SK-N-SH treated with all-trans-retinoic acid at 6 μM for 48 hours (cell line): Measurements from ENCODE around the gene CPNE2.
"Not testable (repeated sequence)": the region's sequence is repeated elsewhere in the genome, so short reads cannot be mapped to it uniquely, and the experiment has no call there.

Experiments used
- ATAC-seq: fragments of 200-7000 bp; cut with Tn5 transposase; 3 replicates; pipeline ENCODE4 v1.9.1; 2020; ENCODE audit warnings: mild to moderate bottlenecking, moderate library complexity
- ARNTL ChIP-seq: fragments of 450-650 bp; formaldehyde crosslinking; IDR thresholded peaks from 2 replicates; pipeline ENCODE4 v1.5.0; 2020; ENCODE audit warnings: low read depth, mild to moderate bottlenecking, moderate library complexity, borderline replicate concordance
- BACH2 ChIP-seq: fragments of 250-450 bp; sonication (Bioruptor Pico); IDR thresholded peaks from 2 replicates; pipeline ENCODE4 v1.9.0; 2021; ENCODE audit warnings: mild to moderate bottlenecking, borderline replicate concordance
- CSRNP3 ChIP-seq: fragments of 250-450 bp; sonication (Bioruptor Pico); IDR thresholded peaks from 2 replicates; pipeline ENCODE4 v1.5.1; 2021; ENCODE audit warnings: mild to moderate bottlenecking, moderate library complexity
- ESRRG ChIP-seq: fragments of 250-450 bp; sonication (Bioruptor Pico); IDR thresholded peaks from 2 replicates; pipeline ENCODE4 v1.6.1; 2021; ENCODE audit warnings: mild to moderate bottlenecking
- GLIS3 ChIP-seq: fragments of 250-450 bp; sonication (Bioruptor Pico); IDR thresholded peaks from 2 replicates; pipeline ENCODE4 v1.5.0; 2020; ENCODE audit warnings: mild to moderate bottlenecking, moderate library complexity
- OSR1 ChIP-seq: fragments of 250-450 bp; sonication (Bioruptor Pico); IDR thresholded peaks from 2 replicates; pipeline ENCODE4 v1.8.0; 2022; ENCODE audit warnings: moderate library complexity, mild to moderate bottlenecking, inconsistent platforms
- POU6F1 ChIP-seq: fragments of 250-450 bp; sonication (Bioruptor Pico); IDR thresholded peaks from 2 replicates; pipeline ENCODE4 v1.8.0; 2021; ENCODE audit warnings: low read depth, mild to moderate bottlenecking, moderate library complexity, borderline replicate concordance
- PPARA ChIP-seq: fragments of 250-450 bp; sonication (Bioruptor Pico); IDR thresholded peaks from 2 replicates; pipeline ENCODE4 v1.5.0; 2020; ENCODE audit warnings: mild to moderate bottlenecking, borderline replicate concordance
- RARB ChIP-seq: fragments of 250-450 bp; sonication (Bioruptor Pico); IDR thresholded peaks from 2 replicates; pipeline ENCODE4 v1.8.0; 2021; ENCODE audit warnings: mild to moderate bottlenecking, moderate library complexity
- SNAI2 ChIP-seq: fragments of 250-450 bp; sonication (Bioruptor Pico); IDR thresholded peaks from 2 replicates; pipeline ENCODE4 v1.5.0; 2020; ENCODE audit warnings: mild to moderate bottlenecking, moderate library complexity
- TCF4 ChIP-seq: fragments of 250-450 bp; sonication (Bioruptor Pico); IDR thresholded peaks from 2 replicates; pipeline ENCODE4 v1.8.0; 2021; ENCODE audit warnings: mild to moderate bottlenecking, moderate library complexity, borderline replicate concordance
- TOX ChIP-seq: fragments of 250-450 bp; sonication (Bioruptor Pico); IDR thresholded peaks from 2 replicates; pipeline ENCODE4 v1.8.0; 2021; ENCODE audit warnings: mild to moderate bottlenecking, moderate library complexity, borderline replicate concordance
- ZC3H10 ChIP-seq: fragments of 250-450 bp; sonication (Bioruptor Pico); IDR thresholded peaks from 2 replicates; pipeline ENCODE4 v1.5.1; 2021; ENCODE audit warnings: mild to moderate bottlenecking, moderate library complexity
- ZFP3 ChIP-seq: fragments of 250-450 bp; sonication (Bioruptor Pico); IDR thresholded peaks from 2 replicates; pipeline ENCODE4 v1.5.0; 2020; ENCODE audit warnings: mild to moderate bottlenecking, moderate library complexity
- ZFP30 ChIP-seq: fragments of 450-650 bp; formaldehyde crosslinking; IDR thresholded peaks from 2 replicates; pipeline ENCODE4 v1.5.0; 2022; ENCODE audit warnings: mild to moderate bottlenecking, moderate library complexity
- ZNF565 ChIP-seq: fragments of 450-650 bp; formaldehyde crosslinking; conservative IDR thresholded peaks from 2 replicates; pipeline ENCODE4 v1.5.0; 2020; ENCODE audit warnings: low read depth, mild to moderate bottlenecking, moderate library complexity
- ZNF70 ChIP-seq: fragments of 450-650 bp; formaldehyde crosslinking; IDR thresholded peaks from 2 replicates; pipeline ENCODE4 v1.5.0; 2020; ENCODE audit warnings: mild to moderate bottlenecking, moderate library complexity
- ZNF8 ChIP-seq: fragments of 450-650 bp; formaldehyde crosslinking; IDR thresholded peaks from 2 replicates; pipeline ENCODE4 v1.5.0; 2020; ENCODE audit warnings: mild to moderate bottlenecking, moderate library complexity
- TF ChIP-seq, protein P1 (sequence below): fragments of 250-450 bp; sonication (Bioruptor Pico); IDR thresholded peaks from 2 replicates; pipeline ENCODE4 v1.5.0; 2020; ENCODE audit warnings: mild to moderate bottlenecking, moderate library complexity
- TF ChIP-seq, protein P2 (sequence below): fragments of 250-450 bp; sonication (Bioruptor Pico); IDR thresholded peaks from 2 replicates; pipeline ENCODE4 v1.8.0; 2020; ENCODE audit warnings: mild to moderate bottlenecking, moderate library complexity, borderline replicate concordance

The CPNE2 gene

GRCh38 chr16:57061084-57061905 lies 31.1 kb upstream of the CPNE2 start (continued):
- TF ChIP-seq, protein P1, sequence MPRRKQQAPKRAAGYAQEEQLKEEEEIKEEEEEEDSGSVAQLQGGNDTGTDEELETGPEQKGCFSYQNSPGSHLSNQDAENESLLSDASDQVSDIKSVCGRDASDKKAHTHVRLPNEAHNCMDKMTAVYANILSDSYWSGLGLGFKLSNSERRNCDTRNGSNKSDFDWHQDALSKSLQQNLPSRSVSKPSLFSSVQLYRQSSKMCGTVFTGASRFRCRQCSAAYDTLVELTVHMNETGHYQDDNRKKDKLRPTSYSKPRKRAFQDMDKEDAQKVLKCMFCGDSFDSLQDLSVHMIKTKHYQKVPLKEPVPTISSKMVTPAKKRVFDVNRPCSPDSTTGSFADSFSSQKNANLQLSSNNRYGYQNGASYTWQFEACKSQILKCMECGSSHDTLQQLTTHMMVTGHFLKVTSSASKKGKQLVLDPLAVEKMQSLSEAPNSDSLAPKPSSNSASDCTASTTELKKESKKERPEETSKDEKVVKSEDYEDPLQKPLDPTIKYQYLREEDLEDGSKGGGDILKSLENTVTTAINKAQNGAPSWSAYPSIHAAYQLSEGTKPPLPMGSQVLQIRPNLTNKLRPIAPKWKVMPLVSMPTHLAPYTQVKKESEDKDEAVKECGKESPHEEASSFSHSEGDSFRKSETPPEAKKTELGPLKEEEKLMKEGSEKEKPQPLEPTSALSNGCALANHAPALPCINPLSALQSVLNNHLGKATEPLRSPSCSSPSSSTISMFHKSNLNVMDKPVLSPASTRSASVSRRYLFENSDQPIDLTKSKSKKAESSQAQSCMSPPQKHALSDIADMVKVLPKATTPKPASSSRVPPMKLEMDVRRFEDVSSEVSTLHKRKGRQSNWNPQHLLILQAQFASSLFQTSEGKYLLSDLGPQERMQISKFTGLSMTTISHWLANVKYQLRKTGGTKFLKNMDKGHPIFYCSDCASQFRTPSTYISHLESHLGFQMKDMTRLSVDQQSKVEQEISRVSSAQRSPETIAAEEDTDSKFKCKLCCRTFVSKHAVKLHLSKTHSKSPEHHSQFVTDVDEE (CRISPR knock-in tag), result peak; percentile 65; the same call in 1 of the 2 replicates
- TF ChIP-seq POU6F1 (CRISPR knock-in tag) (no peak), ZFP30 (CRISPR knock-in tag) (no peak)
- TF ChIP-seq, all 23 proteins: peak for 5

GRCh38 chr16:57062329-57062728 lies 30.1 kb upstream of the CPNE2 start:
- TF ChIP-seq ESRRG (CRISPR knock-in tag) (peak; percentile 23; the same call in 1 of the 2 replicates), TCF4 (CRISPR knock-in tag) (peak; percentile 91), SNAI2 (CRISPR knock-in tag) (no peak)
- TF ChIP-seq, protein P1 (CRISPR knock-in tag), result peak; percentile 87
- peak; percentile 21; the same call in 2 of the 3 replicates for ATAC-seq

GRCh38 chr16:57063189-57063588 lies 29.2 kb upstream of the CPNE2 start:
- not testable (repeated sequence) for ATAC-seq

DNA sequence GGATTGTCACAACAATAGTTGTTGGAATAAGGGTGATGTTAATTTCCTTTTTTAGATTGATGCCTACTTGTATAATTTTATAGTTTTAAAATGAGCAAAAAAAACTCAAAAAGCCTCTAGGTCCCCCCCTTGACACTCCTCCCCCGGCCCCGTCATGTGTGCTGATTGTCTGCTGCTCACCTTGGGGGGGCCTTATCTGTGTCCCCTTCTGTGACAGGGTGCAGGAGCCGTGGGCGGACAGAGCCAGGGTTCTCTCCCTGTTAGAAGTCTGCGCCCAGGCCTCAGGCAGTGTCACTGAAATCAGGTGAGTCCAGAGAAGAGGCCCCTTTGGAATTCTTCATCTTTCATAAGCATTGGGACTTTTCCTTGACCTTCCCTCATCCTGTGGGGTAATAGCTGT lies 27.4 kb upstream of the CPNE2 start:
- ATAC-seq, result no peak
- TF ChIP-seq TCF4 (CRISPR knock-in tag), result no peak
- no peak for TF ChIP-seq ZNF565
- no peak for TF ChIP-seq CSRNP3
- TF ChIP-seq ZNF8 (CRISPR knock-in tag), result no peak
- no peak for TF ChIP-seq ZFP3 (CRISPR knock-in tag)
- no peak for TF ChIP-seq ZFP30 (CRISPR knock-in tag)
- no peak for TF ChIP-seq ZC3H10 (CRISPR knock-in tag)
- TF ChIP-seq ZNF70 (CRISPR knock-in tag), result no peak
- TF ChIP-seq GLIS3, result no peak
- TF ChIP-seq BACH2 (CRISPR knock-in tag), result no peak
- TF ChIP-seq, protein P2, sequence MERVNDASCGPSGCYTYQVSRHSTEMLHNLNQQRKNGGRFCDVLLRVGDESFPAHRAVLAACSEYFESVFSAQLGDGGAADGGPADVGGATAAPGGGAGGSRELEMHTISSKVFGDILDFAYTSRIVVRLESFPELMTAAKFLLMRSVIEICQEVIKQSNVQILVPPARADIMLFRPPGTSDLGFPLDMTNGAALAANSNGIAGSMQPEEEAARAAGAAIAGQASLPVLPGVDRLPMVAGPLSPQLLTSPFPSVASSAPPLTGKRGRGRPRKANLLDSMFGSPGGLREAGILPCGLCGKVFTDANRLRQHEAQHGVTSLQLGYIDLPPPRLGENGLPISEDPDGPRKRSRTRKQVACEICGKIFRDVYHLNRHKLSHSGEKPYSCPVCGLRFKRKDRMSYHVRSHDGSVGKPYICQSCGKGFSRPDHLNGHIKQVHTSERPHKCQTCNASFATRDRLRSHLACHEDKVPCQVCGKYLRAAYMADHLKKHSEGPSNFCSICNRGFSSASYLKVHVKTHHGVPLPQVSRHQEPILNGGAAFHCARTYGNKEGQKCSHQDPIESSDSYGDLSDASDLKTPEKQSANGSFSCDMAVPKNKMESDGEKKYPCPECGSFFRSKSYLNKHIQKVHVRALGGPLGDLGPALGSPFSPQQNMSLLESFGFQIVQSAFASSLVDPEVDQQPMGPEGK (CRISPR knock-in tag), result no peak
- no peak for TF ChIP-seq TOX (CRISPR knock-in tag)
- TF ChIP-seq RARB (CRISPR knock-in tag), result no peak
- no peak for TF ChIP-seq ESRRG (CRISPR knock-in tag)
- TF ChIP-seq PPARA (CRISPR knock-in tag), result no peak
- TF ChIP-seq ARNTL (CRISPR knock-in tag), result no peak
- TF ChIP-seq, protein P1 (CRISPR knock-in tag), result no peak
- TF ChIP-seq OSR1 (CRISPR knock-in tag), result no peak
